CD4-positive, CD25-positive, alpha-beta regulatory T cell (primary cell): ENCODE data around the gene RCSD1. TPM values are rescaled to one million over a fixed set of nuclear protein-coding genes. Genes with fewer than 3 reads are reported as not detected.

Experiments
- ATAC-seq, 2 donors: fragments of 150-1000 bp; cut with Tn5 transposase; one replicate each; pipeline ENCODE4 v1.10.0; 2021; ENCODE audit warnings: low read depth in 2 of 2, moderate number of reproducible peaks in 2 of 2, moderate library complexity in 1 of 2
- DNase-seq, 3 donors: peaks; one replicate each; pipeline versions ENCODE4 v3.0.0 to v3.0.0-alpha.2; 2012 to 2022; ENCODE audit warnings: mixed read lengths in 1 of 3
- H3K27ac ChIP-seq: one replicate; pipeline ENCODE4 v1.7.0; 2013; ENCODE audit warnings: mild to moderate bottlenecking, low read length; ENCODE audit not compliant: insufficient read depth, poor library complexity, severe bottlenecking
- H3K27me3 ChIP-seq: one replicate; pipeline ENCODE4 v1.7.0; 2013; ENCODE audit warnings: low read length; ENCODE audit not compliant: control insufficient read depth, insufficient read depth
- H3K36me3 ChIP-seq: one replicate; pipeline ENCODE4 v1.7.0; 2013; ENCODE audit warnings: mild to moderate bottlenecking, low read length, moderate library complexity; ENCODE audit not compliant: control insufficient read depth, insufficient read depth
- H3K4me1 ChIP-seq: 2 replicates; pipeline ENCODE4 v1.7.0; 2013; ENCODE audit warnings: mild to moderate bottlenecking, low read length; ENCODE audit not compliant: insufficient read depth, control insufficient read depth, poor library complexity, severe bottlenecking
- H3K4me3 ChIP-seq: one replicate; pipeline ENCODE4 v1.7.0; 2013; ENCODE audit warnings: low read depth, mild to moderate bottlenecking, low read length, moderate library complexity
- H3K9me3 ChIP-seq, 2 experiments: 1 replicate in 1 of 2; 2 replicates in 1 of 2; pipeline ENCODE4 v1.7.0; 2013; ENCODE audit warnings: low read length in 2 of 2, mild to moderate bottlenecking in 1 of 2, moderate library complexity in 1 of 2; ENCODE audit not compliant: control insufficient read depth in 2 of 2
- H3K27ac Mint-ChIP-seq, 3 donors: one replicate each; pipeline ENCODE4 v1.8.0; 2020 to 2022; ENCODE audit warnings: mild to moderate bottlenecking in 3 of 3, mixed read lengths in 3 of 3, moderate library complexity in 2 of 3
- H3K27me3 Mint-ChIP-seq: one replicate; pipeline ENCODE4 v1.8.0; 2022; ENCODE audit warnings: mild to moderate bottlenecking, mixed read lengths
- H3K36me3 Mint-ChIP-seq: one replicate; pipeline ENCODE4 v1.8.0; 2020; ENCODE audit warnings: mixed read lengths
- H3K4me1 Mint-ChIP-seq, 4 donors: one replicate each; pipeline ENCODE4 v1.8.0; 2020 to 2022; ENCODE audit warnings: mixed read lengths in 4 of 4, mild to moderate bottlenecking in 1 of 4
- H3K4me3 Mint-ChIP-seq, 4 donors: one replicate each; pipeline ENCODE4 v1.8.0; 2020 to 2022; ENCODE audit warnings: mild to moderate bottlenecking in 4 of 4, mixed read lengths in 4 of 4, moderate library complexity in 3 of 4
- H3K9me3 Mint-ChIP-seq, 7 donors: one replicate each; pipeline ENCODE4 v1.8.0; 2020 to 2022; ENCODE audit warnings: mixed read lengths in 7 of 7, mild to moderate bottlenecking in 3 of 7, moderate library complexity in 2 of 7
- polyA plus RNA-seq, 4 donors: library from polyadenylated mRNA; unstranded; fragments of 300-500 nt; fragmentation: Illumina TruSeq; gene quantifications; one replicate each; pipeline ENCODE4 v1.2.3, GENCODE V29; 2021
- total RNA-seq: library from RNA; stranded (reverse); gene quantifications from one replicate; pipeline ENCODE4 v1.2.3, GENCODE V29; 2022

The RCSD1 gene
- total and polyA plus RNA-seq, 5 donors from 2014 or later: 174 to 251 (median 226) TPM

DNA sequence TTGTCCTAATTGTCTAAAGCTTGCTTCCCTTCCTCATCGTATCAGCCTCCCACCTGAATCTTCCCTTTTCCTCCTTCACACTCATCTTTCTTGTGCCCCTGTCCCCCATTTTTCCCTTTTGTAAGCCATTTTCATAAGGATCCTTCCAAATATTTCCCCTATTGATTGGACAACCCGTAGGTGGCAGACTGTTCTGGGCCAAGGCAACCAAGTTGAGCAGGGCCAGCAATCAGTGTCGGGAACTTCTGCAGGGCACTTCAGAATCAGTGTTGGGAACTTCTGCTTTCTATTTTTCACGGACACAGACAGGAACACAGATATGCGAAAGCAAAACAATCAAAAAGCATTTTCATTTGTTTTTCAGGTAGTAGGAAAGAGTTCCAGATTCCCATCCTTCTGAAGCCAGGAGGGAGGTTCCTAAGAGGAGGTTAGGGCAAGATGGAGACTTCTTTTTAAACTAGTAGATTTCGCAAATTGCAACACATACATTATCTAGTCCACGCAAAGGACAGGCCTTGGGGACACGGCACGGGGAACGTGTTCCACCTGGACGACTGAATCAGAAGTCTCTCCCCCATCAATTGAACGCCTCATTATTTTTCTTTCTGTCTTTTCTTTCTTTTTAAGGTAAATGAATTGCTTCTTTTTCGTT is 91.1 kb downstream of the RCSD1 start:
- no peak overlapping the region for H3K4me3 ChIP-seq
- H3K27ac ChIP-seq: peak overlapping the region; percentile 49
- no peak for DNase-seq
- Mint-ChIP-seq H3K27me3 (peaks cover 4% of the 10 kb centered on the region), H3K4me3 (peak overlapping the region; percentile 83 to 97 (median 88)), H3K27ac (peak overlapping the region; percentile 33 to 86 (median 74)), H3K4me1 (peaks cover 15 to 59% (median 23%) of the 10 kb centered on the region in 4 donors), H3K36me3 (no peaks in the 10 kb centered on the region), H3K9me3 (peaks cover 0 to 3% (median 0%) of the 10 kb centered on the region in 7 donors)
- H3K27me3 ChIP-seq: no peaks in the 10 kb centered on the region
- H3K4me1 ChIP-seq: peaks cover 35% of the 10 kb centered on the region
- H3K36me3 ChIP-seq: no peaks in the 10 kb centered on the region
- ATAC-seq: peak in 1 of 2 donors; percentile 1
- no peaks in the 10 kb centered on the region for H3K9me3 ChIP-seq

- Mint-ChIP-seq H3K9me3 (peaks cover 0 to 3% (median 0%) of the 10 kb centered on the region in 7 donors), H3K36me3 (no peaks in the 10 kb centered on the region), H3K27me3 (peaks cover 4% of the 10 kb centered on the region), H3K4me3 (peak within 1 kb of the TSS; percentile 85 to 97 (median 88)), H3K4me1 (peaks cover 15 to 58% (median 23%) of the 10 kb centered on the region in 4 donors), H3K27ac (peak within 1 kb of the TSS; percentile 33 to 86 (median 74))
- Histone ChIP-seq H3K27ac (peak within 1 kb of the TSS; percentile 49), H3K36me3 (no peaks in the 10 kb centered on the region), H3K4me1 (peaks cover 34% of the 10 kb centered on the region), H3K4me3 (peak within 1 kb of the TSS; percentile 78), H3K27me3 (no peaks in the 10 kb centered on the region), H3K9me3 (no peaks in the 10 kb centered on the region)
- peak; percentile 80 to 94 (median 87) for DNase-seq
- peak; percentile 95 for ATAC-seq
These were observed 91.7 kb downstream of the RCSD1 start, which contains the start of gene MPZL1 for GRCh38 chr1:167721617-167722151. Gene MPZL1 (plus strand): TSS chr1:167721982. CDS start chr1:167722152, 170 bp downstream.

DNA sequence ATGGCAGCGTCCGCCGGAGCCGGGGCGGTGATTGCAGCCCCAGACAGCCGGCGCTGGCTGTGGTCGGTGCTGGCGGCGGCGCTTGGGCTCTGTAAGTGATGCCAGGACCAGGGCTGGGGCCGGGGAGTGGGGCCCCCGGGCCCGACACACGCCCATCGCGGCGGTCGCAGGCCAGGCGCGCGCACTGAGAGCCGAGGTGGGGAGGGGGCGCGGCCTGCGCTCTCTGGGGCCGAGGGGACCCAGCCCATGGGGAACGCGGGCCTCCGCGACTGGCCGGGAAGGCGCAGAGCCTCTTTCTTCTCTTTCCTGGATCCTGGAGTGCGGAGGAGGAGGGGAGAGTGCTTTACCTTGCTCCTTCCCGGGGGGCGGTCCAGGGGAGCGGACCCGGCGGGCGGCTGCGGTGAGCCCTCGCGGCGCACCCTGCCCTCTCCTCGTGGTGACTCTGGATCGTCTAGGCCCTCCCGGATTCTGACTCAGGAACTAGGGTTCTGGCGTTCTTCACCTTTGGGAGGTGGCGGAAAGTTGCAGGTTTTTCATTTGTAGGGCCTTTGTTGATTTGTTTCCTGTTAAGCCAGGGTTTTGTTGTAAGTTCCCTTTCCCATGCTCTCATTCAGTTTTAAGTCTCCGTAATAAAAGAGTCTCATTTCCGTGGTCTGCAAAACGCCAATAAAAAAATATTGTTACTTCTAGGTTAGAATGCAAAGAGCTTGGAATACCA is 92.3 kb downstream of the RCSD1 start:
- Histone ChIP-seq H3K36me3 (no peaks in the 10 kb centered on the region), H3K9me3 (no peaks in the 10 kb centered on the region), H3K4me1 (peaks cover 30% of the 10 kb centered on the region), H3K27me3 (no peaks in the 10 kb centered on the region), H3K4me3 (peak overlapping the region; percentile 78), H3K27ac (peak overlapping the region; percentile 49)
- Mint-ChIP-seq H3K4me3 (peak overlapping the region; percentile 85 to 97 (median 88)), H3K9me3 (peaks cover 0 to 3% (median 0%) of the 10 kb centered on the region in 7 donors), H3K4me1 (peaks cover 11 to 53% (median 20%) of the 10 kb centered on the region in 4 donors), H3K27me3 (peaks cover 4% of the 10 kb centered on the region), H3K27ac (peak overlapping the region; percentile 33 to 72 (median 48)), H3K36me3 (peaks cover 2% of the 10 kb centered on the region)
- DNase-seq (peak in 1 of 3 donors; percentile 19), ATAC-seq (peak in 1 of 2 donors; percentile 23)

DNA sequence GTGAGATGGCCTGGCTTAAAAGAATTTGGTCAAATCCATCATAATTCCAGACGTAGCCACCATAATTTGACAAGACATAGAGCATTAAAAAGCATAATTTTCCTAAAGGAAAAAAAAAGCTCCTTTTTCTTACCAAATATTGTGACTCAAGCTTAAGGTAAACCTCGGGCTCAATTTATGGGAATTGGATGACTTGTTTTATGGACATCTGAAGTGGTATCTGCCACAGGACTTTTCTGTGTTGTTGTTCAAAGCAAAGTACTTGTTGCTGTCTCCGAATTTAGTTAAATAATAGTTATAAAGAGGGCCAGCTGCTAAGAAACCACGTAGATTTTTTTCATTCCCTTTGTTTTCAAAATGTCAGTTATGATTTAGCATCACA is 92.8 kb downstream of the RCSD1 start:
- Mint-ChIP-seq H3K4me1 (peaks cover 10 to 52% (median 20%) of the 10 kb centered on the region in 4 donors), H3K9me3 (peaks cover 0 to 3% (median 0%) of the 10 kb centered on the region in 7 donors), H3K27me3 (peaks cover 4% of the 10 kb centered on the region), H3K27ac (peak overlapping the region; percentile 45 to 72 (median 48)), H3K4me3 (peak overlapping the region; percentile 85 to 97 (median 88)), H3K36me3 (peaks cover 5% of the 10 kb centered on the region)
- Histone ChIP-seq H3K27ac (no peak overlapping the region), H3K36me3 (no peaks in the 10 kb centered on the region), H3K4me3 (peak overlapping the region; percentile 78), H3K9me3 (no peaks in the 10 kb centered on the region), H3K27me3 (no peaks in the 10 kb centered on the region), H3K4me1 (peaks cover 30% of the 10 kb centered on the region)
- DNase-seq (no peak), ATAC-seq (no peak)

DNA sequence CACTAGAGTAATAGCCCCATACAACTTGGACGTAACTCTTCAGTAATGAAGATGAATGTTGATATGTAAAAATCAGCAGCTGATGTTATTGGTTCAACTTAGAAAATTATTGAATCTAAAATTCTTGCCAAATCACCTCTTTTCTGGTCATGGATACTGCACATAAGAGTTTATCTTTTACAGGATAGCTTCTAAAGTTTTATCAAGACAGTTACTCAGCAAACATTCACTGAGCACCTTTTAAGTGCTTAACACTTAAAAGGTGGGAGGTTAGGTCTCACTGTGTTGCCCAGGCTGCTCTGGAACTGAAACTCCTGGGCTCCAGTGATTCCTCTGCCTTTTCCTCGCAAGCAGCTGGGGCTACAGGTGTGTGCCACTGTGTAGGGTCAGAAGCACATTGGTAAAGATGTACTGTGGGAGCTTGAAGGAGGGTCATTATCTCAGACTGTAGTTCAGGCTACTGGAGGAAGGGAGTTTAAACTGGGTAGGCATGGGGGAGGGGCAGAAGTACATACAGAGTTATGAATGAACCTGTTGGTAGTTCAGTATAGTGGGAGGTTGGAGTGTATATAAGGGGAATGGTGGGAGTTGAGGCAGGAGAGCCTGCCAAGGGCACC is 93.8 kb downstream of the RCSD1 start:
- ATAC-seq (no peak), DNase-seq (no peak)
- Mint-ChIP-seq H3K4me1 (peaks cover 10 to 49% (median 20%) of the 10 kb centered on the region in 4 donors), H3K4me3 (peak overlapping the region in 3 of 4 donors; percentile 85 to 90 (median 85)), H3K9me3 (peaks cover 0 to 3% (median 0%) of the 10 kb centered on the region in 7 donors), H3K27ac (peak overlapping the region in 2 of 3 donors; percentile 45 to 57), H3K27me3 (peaks cover 4% of the 10 kb centered on the region), H3K36me3 (peaks cover 5% of the 10 kb centered on the region)
- H3K4me3 ChIP-seq: no peak overlapping the region
- H3K27ac ChIP-seq: no peak overlapping the region
- peaks cover 30% of the 10 kb centered on the region for H3K4me1 ChIP-seq
- no peaks in the 10 kb centered on the region for H3K36me3 ChIP-seq
- no peaks in the 10 kb centered on the region for H3K9me3 ChIP-seq
- no peaks in the 10 kb centered on the region for H3K27me3 ChIP-seq

- Mint-ChIP-seq H3K27ac (no peak overlapping the region), H3K9me3 (no peaks in the 10 kb centered on the region), H3K36me3 (peaks cover 11% of the 10 kb centered on the region), H3K4me3 (peak overlapping the region in 1 of 4 donors; percentile 31), H3K27me3 (peaks cover 4% of the 10 kb centered on the region), H3K4me1 (peaks cover 6 to 29% (median 13%) of the 10 kb centered on the region in 4 donors)
- Histone ChIP-seq H3K9me3 (no peaks in the 10 kb centered on the region), H3K4me1 (peaks cover 22% of the 10 kb centered on the region), H3K27me3 (no peaks in the 10 kb centered on the region), H3K27ac (no peak overlapping the region), H3K4me3 (no peak overlapping the region), H3K36me3 (no peaks in the 10 kb centered on the region)
- DNase-seq: no peak
- no peak for ATAC-seq
These were observed 96.0 kb downstream of the RCSD1 start for GRCh38 chr1:167726008-167726407.

DNA sequence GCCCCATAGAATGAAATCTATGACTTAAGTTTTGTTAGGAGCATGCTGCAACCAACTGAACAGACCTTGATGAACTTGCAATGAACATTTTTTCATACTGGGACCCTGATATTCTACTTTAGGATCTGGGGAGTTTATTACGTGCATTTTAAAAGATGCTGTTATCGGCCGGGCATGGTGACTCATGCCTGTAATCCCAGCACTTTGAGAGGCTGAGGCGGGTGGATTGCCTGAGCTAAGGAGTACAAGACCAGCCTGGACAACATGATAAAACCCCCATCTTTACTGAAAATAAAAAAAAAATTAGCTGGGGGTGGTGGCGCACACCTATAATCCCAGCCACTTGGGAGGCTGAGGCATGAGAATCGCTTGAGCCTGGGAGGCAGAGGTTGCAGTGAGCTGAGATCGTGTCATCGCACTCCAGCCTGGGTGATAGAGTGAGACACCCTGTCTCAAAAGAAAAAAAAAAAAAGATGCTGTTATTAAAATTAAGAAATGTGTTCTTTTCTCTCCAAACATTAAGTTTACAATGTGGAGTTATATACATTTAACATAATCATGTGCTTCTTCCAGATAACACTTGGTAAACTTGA is 98.9 kb downstream of the RCSD1 start:
- no peak overlapping the region for H3K27ac ChIP-seq
- H3K36me3 Mint-ChIP-seq: peaks cover 11% of the 10 kb centered on the region
- no peaks in the 10 kb centered on the region for H3K9me3 Mint-ChIP-seq
- ATAC-seq (no peak), DNase-seq (no peak)
- H3K27ac Mint-ChIP-seq: no peak overlapping the region
- H3K27me3 Mint-ChIP-seq: peaks cover 4% of the 10 kb centered on the region
- H3K36me3 ChIP-seq: no peaks in the 10 kb centered on the region
- H3K4me3 Mint-ChIP-seq: no peak overlapping the region
- H3K4me1 Mint-ChIP-seq: peaks cover 0 to 9% (median 6%) of the 10 kb centered on the region in 4 donors
- no peaks in the 10 kb centered on the region for H3K4me1 ChIP-seq
- no peaks in the 10 kb centered on the region for H3K9me3 ChIP-seq
- H3K4me3 ChIP-seq: no peak overlapping the region
- H3K27me3 ChIP-seq: no peaks in the 10 kb centered on the region
